GM12878 (cell line): ENCODE results near the gene SORBS1. TPM values are rescaled to one million over a fixed set of nuclear protein-coding genes. Genes with fewer than 3 reads are reported as not detected.

Experiments used
- ATAC-seq: fragments of 200-7000 bp; cut with Tn5 transposase; 3 replicates; pipeline ENCODE4 v1.9.1; 2020; ENCODE audit warnings: mild to moderate bottlenecking, moderate library complexity
- BruUV-seq: library from RNA; stranded (reverse); fragments of 400-500 nt; replicated peaks from 2 replicates; lab custom pipeline; 2021; lab: Mats Ljungman, UMichigan
- CTCF ChIA-PET: fragments of 300-600 bp; sonication (Branson Sonifier 250); formaldehyde crosslinking; extraction: SDS; loops from one replicate; lab custom pipeline; 2021; ENCODE audit warnings: inconsistent platforms; lab: Yijun Ruan, JAX
- POLR2A ChIA-PET: fragments of 350-600 bp; formaldehyde crosslinking; extraction: SDS; loops from one replicate; lab custom pipeline; 2021; ENCODE audit warnings: inconsistent platforms; lab: Charles Lee
- RAD21 ChIA-PET: fragments of 300-600 bp; sonication (Branson Sonifier 250); formaldehyde crosslinking; loops from one replicate; lab custom pipeline; 2023; ENCODE audit warnings: antibody characterized with exemption; ENCODE audit not compliant: unreplicated experiment; lab: Charles Lee
- SMC1A ChIA-PET: fragments of 300-600 bp; sonication (Branson Sonifier 250); formaldehyde crosslinking; loops from one replicate; lab custom pipeline; 2023; ENCODE audit not compliant: unreplicated experiment, uncharacterized antibody; lab: Charles Lee
- DNase-seq: peaks from one replicate; pipeline ENCODE4 v3.0.0-alpha.2; 2011; ENCODE audit warnings: low read depth, low spot score
- FAIRE-seq: peaks from 3 replicates; lab custom pipeline; 2011; peaks lifted over from hg19 to GRCh38; lab: Jason Lieb, UNC
- H2AFZ ChIP-seq: 2 replicates; pipeline ENCODE4 v1.6.0; 2011; ENCODE audit warnings: low read depth, low read length, control low read depth; ENCODE audit not compliant: control insufficient read depth
- H3K27ac ChIP-seq: 2 replicates; pipeline ENCODE4 v1.5.1; 2011; ENCODE audit warnings: control low read depth; ENCODE audit not compliant: control insufficient read depth, insufficient read depth
- H3K27me3 ChIP-seq, 2 experiments: replicated peaks in 1 of 2; 2 replicates each; pipeline versions ENCODE4 v1.6.0 to v1.6.1; 2011; ENCODE audit warnings: low read length in 1 of 2; ENCODE audit not compliant: control insufficient read depth in 2 of 2, insufficient read depth in 2 of 2
- H3K36me3 ChIP-seq, 2 experiments: 2 replicates each; pipeline ENCODE4 v1.5.1; 2011; ENCODE audit warnings: low read length in 1 of 2; ENCODE audit not compliant: control insufficient read depth in 2 of 2, insufficient read depth in 2 of 2
- H3K4me1 ChIP-seq: 2 replicates; pipeline ENCODE4 v1.6.1; 2011; ENCODE audit warnings: mild to moderate bottlenecking, low read length, moderate library complexity, mixed read lengths; ENCODE audit not compliant: control insufficient read depth, insufficient read depth
- H3K4me2 ChIP-seq: 2 replicates; pipeline ENCODE4 v1.6.0; 2011; ENCODE audit warnings: control low read depth; ENCODE audit not compliant: control insufficient read depth, insufficient read depth
- H3K4me3 ChIP-seq: fragments of 200-600 bp; sonication (generic); 2 replicates; pipeline ENCODE4 v1.5.1; 2016
- H3K79me2 ChIP-seq: 2 replicates; pipeline ENCODE4 v1.6.0; 2011; ENCODE audit warnings: low read length; ENCODE audit not compliant: control insufficient read depth, insufficient read depth
- H3K9ac ChIP-seq: 2 replicates; pipeline ENCODE4 v1.8.0; 2011; ENCODE audit warnings: low read length, control low read depth, mixed read lengths; ENCODE audit not compliant: control insufficient read depth, insufficient read depth
- H3K9me3 ChIP-seq: replicated peaks from 3 replicates; pipeline ENCODE4 v1.5.1; 2011; ENCODE audit warnings: mild to moderate bottlenecking, low read length; ENCODE audit not compliant: control insufficient read depth, insufficient read depth
- H4K20me1 ChIP-seq: 2 replicates; pipeline ENCODE4 v1.6.0; 2011; ENCODE audit not compliant: control insufficient read depth, insufficient read depth
- EP300 ChIP-seq, 2 experiments: fragments of 150-350 bp in 1 of 2; IDR thresholded peaks; 2 replicates each; pipeline ENCODE4 v1.6.1; 2011 to 2012; ENCODE audit warnings: low read depth in 2 of 2, low read length in 2 of 2, borderline replicate concordance in 1 of 2, improper control_type of control experiment in 1 of 2, inconsistent platforms in 1 of 2; ENCODE audit not compliant: control insufficient read depth in 1 of 2
- ESRRA ChIP-seq: IDR thresholded peaks from 2 replicates; pipeline ENCODE4 v1.6.1; 2012; ENCODE audit warnings: mild to moderate bottlenecking, low read length, improper control_type of control experiment
- JUND ChIP-seq: IDR thresholded peaks from 2 replicates; pipeline ENCODE4 v1.6.1; 2012; ENCODE audit warnings: low read depth, mild to moderate bottlenecking, low read length, improper control_type of control experiment, moderate library complexity
- SIN3A ChIP-seq: IDR thresholded peaks from 2 replicates; pipeline ENCODE4 v1.6.1; 2012; ENCODE audit warnings: low read depth, low read length, improper control_type of control experiment
- ZNF274 ChIP-seq: IDR thresholded peaks from one replicate; pipeline ENCODE4 v1.8.0; 2011; ENCODE audit not compliant: insufficient read length, insufficient read depth
- WGBS: methylation state at CpG from one replicate; pipeline ENCODE4 v1.1.6; 2016; ENCODE audit warnings: low lambda C conversion rate; ENCODE audit not compliant: insufficient replicate concordance, insufficient coverage; ENCODE audit errors: missing lambda C conversion rate; 5-methylcytosine and 5-hydroxymethylcytosine counted together
- in situ Hi-C: fragments of 300-500 bp; cut with MboI; formaldehyde crosslinking; loops from 9 replicates; pipeline ENCODE4 v1.14.3; 2018; ENCODE audit warnings: mixed read lengths
- intact Hi-C: fragments of 100-400 bp; cut with micrococcal nuclease; formaldehyde crosslinking; loops from one replicate; pipeline ENCODE4 v1.14.2; 2022; ENCODE audit not compliant: unreplicated experiment
- polyA plus RNA-seq, 11 experiments: library from polyadenylated mRNA; depleted of rRNA in 4 of 11; unstranded in 6 of 11; stranded (reverse) in 5 of 11; fragments of >200 nt; fragmentation: Nextera tagmentation in 4 of 11; fragmentation: Illumina TruSeq in 1 of 11; extraction: Ambion mirVana in 4 of 11; extraction: Trizol in 1 of 11; gene quantifications; 1 replicate in 1 of 11; 2 replicates in 10 of 11; pipeline versions ENCODE4 v1.2.1 to v1.2.3, GENCODE V29; 2011 to 2016; ENCODE audit warnings: inconsistent platforms in 2 of 11, missing spikeins in 2 of 11, low read depth in 1 of 11
- total RNA-seq, 4 experiments: library from RNA; depleted of rRNA in 3 of 4; stranded (reverse); fragments of >200 nt in 3 of 4; fragmentation: Illumina TruSeq in 1 of 4; extraction: Trizol in 1 of 4; gene quantifications; 2 replicates each; pipeline versions ENCODE4 v1.2.1 to v1.2.3, GENCODE V29; 2013 to 2021
- TF ChIP-seq, protein P1 (sequence below): fragments of 450-650 bp; IDR thresholded peaks from 2 replicates; pipeline ENCODE4 v1.6.1; 2017; ENCODE audit warnings: mild to moderate bottlenecking, low read depth, inconsistent platforms; ENCODE audit not compliant: poor library complexity, severe bottlenecking
- TF ChIP-seq, protein P2 (sequence below): fragments of 150-350 bp; IDR thresholded peaks from 2 replicates; pipeline ENCODE4 v1.6.1; 2016; ENCODE audit warnings: low read depth, low read length

Gene SORBS1
- total and polyA plus RNA-seq, 10 of the 15 experiments (the other 5 are each of a cell fraction or from before 2014, with no cell fraction given): 0.13 to 0.75 (median 0.39) TPM

- Histone ChIP-seq H4K20me1 (no peaks in the 10 kb centered on the region), H3K4me2 (no peak overlapping the region), H3K9me3 (no peaks in the 10 kb centered on the region), H3K79me2 (no peaks in the 10 kb centered on the region), H3K4me3 (no peak overlapping the region), H2AFZ (no peak overlapping the region), H3K9ac (no peak overlapping the region), H3K27ac (no peak overlapping the region), H3K36me3 (peaks cover 0 to 2% of the 10 kb centered on the region in 2 experiments; a peak in 2 of 4 replicates), H3K4me1 (no peaks in the 10 kb centered on the region), H3K27me3 (peaks cover 0 to 3% of the 10 kb centered on the region in 2 experiments; a peak in 2 of 4 replicates)
- CTCF ChIA-PET: interaction anchor here (0.6 to 10.9 kb wide), 12 partner anchors 12 to 241 kb away, joined by 3 to 177 read pairs (median 4); no protein-coding TSS in a partner anchor
- POLR2A ChIA-PET: no interaction called here
- TF ChIP-seq SIN3A (no peak), ZNF274 (no peak), ESRRA (no peak), JUND (no peak), EP300 (IDR thresholded peaks at IDR 0.05; ENCODE audit: borderline replicate concordance in 1 of 2, control insufficient read depth in 1 of 2, low read depth in 2 of 2, low read length in 2 of 2) (no peak)
- TF ChIP-seq, protein P1, sequence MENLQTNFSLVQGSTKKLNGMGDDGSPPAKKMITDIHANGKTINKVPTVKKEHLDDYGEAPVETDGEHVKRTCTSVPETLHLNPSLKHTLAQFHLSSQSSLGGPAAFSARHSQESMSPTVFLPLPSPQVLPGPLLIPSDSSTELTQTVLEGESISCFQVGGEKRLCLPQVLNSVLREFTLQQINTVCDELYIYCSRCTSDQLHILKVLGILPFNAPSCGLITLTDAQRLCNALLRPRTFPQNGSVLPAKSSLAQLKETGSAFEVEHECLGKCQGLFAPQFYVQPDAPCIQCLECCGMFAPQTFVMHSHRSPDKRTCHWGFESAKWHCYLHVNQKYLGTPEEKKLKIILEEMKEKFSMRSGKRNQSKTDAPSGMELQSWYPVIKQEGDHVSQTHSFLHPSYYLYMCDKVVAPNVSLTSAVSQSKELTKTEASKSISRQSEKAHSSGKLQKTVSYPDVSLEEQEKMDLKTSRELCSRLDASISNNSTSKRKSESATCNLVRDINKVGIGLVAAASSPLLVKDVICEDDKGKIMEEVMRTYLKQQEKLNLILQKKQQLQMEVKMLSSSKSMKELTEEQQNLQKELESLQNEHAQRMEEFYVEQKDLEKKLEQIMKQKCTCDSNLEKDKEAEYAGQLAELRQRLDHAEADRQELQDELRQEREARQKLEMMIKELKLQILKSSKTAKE: no peak
- TF ChIP-seq, protein P2, sequence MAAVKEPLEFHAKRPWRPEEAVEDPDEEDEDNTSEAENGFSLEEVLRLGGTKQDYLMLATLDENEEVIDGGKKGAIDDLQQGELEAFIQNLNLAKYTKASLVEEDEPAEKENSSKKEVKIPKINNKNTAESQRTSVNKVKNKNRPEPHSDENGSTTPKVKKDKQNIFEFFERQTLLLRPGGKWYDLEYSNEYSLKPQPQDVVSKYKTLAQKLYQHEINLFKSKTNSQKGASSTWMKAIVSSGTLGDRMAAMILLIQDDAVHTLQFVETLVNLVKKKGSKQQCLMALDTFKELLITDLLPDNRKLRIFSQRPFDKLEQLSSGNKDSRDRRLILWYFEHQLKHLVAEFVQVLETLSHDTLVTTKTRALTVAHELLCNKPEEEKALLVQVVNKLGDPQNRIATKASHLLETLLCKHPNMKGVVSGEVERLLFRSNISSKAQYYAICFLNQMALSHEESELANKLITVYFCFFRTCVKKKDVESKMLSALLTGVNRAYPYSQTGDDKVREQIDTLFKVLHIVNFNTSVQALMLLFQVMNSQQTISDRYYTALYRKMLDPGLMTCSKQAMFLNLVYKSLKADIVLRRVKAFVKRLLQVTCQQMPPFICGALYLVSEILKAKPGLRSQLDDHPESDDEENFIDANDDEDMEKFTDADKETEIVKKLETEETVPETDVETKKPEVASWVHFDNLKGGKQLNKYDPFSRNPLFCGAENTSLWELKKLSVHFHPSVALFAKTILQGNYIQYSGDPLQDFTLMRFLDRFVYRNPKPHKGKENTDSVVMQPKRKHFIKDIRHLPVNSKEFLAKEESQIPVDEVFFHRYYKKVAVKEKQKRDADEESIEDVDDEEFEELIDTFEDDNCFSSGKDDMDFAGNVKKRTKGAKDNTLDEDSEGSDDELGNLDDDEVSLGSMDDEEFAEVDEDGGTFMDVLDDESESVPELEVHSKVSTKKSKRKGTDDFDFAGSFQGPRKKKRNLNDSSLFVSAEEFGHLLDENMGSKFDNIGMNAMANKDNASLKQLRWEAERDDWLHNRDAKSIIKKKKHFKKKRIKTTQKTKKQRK: no peak
- RAD21 ChIA-PET: interaction anchor here (0.6 to 8.6 kb wide), 5 partner anchors 163 to 1636 kb away, joined by 3 to 84 read pairs (median 5); no protein-coding TSS in a partner anchor
- 68% methylated on average over 4 of the region's 4 CpGs for WGBS
- in situ Hi-C loops (loop anchor here (5.0 kb wide), 2 partner anchors 173 to 228 kb away; no protein-coding TSS in a partner anchor), intact Hi-C loops (loop anchor here (5.0 kb wide), 1 partner anchor 153 kb away; no protein-coding TSS in a partner anchor)
- ATAC-seq: no peak
- FAIRE-seq: no peak
- BruUV-seq: no TSS peak
- SMC1A ChIA-PET: interaction anchor here (0.9 to 4.6 kb wide), 3 partner anchors 170 to 321 kb away, joined by 3 to 47 read pairs (median 28); no protein-coding TSS in a partner anchor
- no peak for DNase-seq
Measured at GRCh38 chr10:95600158-95600557, 39.0 kb upstream of the SORBS1 start.
